ENCODE data around the gene FAF1. TPM values are rescaled to one million over a fixed set of nuclear protein-coding genes. Genes with fewer than 3 reads are reported as not detected.

The FAF1 gene
- total and polyA plus RNA-seq, 4 donors: 8.6 to 45.0 (median 18.2) TPM

DNA sequence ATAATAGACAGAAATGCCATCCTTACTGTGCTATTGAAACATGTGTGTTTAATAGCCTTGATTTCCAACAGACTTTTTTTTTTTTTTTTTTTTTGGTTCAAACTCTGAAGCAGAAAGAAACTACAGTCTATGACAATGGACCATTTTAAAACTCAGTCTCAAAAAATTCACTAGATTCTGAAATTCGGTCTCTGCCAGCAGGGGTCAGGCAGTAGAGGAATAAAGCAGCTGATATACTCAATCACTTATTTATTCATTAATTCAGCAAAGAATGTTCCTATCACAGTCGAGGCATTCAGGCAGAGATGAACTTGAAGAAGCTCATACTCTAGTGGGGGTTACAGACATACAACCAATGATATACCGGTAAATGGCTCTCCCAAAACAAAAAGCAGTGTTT is 275.9 kb downstream of the FAF1 start:
- Histone ChIP-seq H3K36me3 (ENCODE audit: control insufficient read depth in 4 of 4, insufficient read depth in 3 of 4, low read depth in 1 of 4, low read length in 3 of 4) (peaks cover 2 to 4% (median 3%) of the 10 kb centered on the region in 4 donors), H3K4me3 (ENCODE audit: low read depth in 1 of 3, low read length in 3 of 3) (no peak overlapping the region), H3K27me3 (ENCODE audit: control insufficient read depth in 4 of 4, insufficient read depth in 4 of 4, low read length in 3 of 4) (no peaks in the 10 kb centered on the region), H3K4me1 (ENCODE audit: control insufficient read depth in 4 of 4, insufficient read depth in 4 of 4, low read length in 3 of 4) (no peaks in the 10 kb centered on the region), H3K9ac (ENCODE audit: low read depth in 1 of 2, low read length in 2 of 2) (no peak overlapping the region), H3K27ac (ENCODE audit: low read depth in 1 of 2, low read length in 2 of 2) (no peak overlapping the region), H3K9me3 (ENCODE audit: control insufficient read depth in 4 of 4, low read length in 3 of 4) (no peaks in the 10 kb centered on the region)
- no peak for DNase-seq (ENCODE audit: low spot score)
- no peak for TF ChIP-seq RXRA (IDR thresholded peaks at IDR 0.05)
- no peak for TF ChIP-seq YY1 (IDR thresholded peaks at IDR 0.05)
- no peak for TF ChIP-seq TAF1 (conservative IDR thresholded peaks at IDR 0.05)
- no peak for TF ChIP-seq HNF4A (conservative IDR thresholded peaks at IDR 0.05)
- TF ChIP-seq GABPA (IDR thresholded peaks at IDR 0.05 in 1 of 2, conservative IDR thresholded peaks at IDR 0.05 in 1 of 2): no peak
- TF ChIP-seq, protein P1, sequence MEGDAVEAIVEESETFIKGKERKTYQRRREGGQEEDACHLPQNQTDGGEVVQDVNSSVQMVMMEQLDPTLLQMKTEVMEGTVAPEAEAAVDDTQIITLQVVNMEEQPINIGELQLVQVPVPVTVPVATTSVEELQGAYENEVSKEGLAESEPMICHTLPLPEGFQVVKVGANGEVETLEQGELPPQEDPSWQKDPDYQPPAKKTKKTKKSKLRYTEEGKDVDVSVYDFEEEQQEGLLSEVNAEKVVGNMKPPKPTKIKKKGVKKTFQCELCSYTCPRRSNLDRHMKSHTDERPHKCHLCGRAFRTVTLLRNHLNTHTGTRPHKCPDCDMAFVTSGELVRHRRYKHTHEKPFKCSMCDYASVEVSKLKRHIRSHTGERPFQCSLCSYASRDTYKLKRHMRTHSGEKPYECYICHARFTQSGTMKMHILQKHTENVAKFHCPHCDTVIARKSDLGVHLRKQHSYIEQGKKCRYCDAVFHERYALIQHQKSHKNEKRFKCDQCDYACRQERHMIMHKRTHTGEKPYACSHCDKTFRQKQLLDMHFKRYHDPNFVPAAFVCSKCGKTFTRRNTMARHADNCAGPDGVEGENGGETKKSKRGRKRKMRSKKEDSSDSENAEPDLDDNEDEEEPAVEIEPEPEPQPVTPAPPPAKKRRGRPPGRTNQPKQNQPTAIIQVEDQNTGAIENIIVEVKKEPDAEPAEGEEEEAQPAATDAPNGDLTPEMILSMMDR (IDR thresholded peaks at IDR 0.05; ENCODE audit: low read depth, low read length, missing input control): no peak
- TF ChIP-seq EGR1 (IDR thresholded peaks at IDR 0.05; ENCODE audit: low read depth in 2 of 2): no peak
- TF ChIP-seq, protein P2, sequence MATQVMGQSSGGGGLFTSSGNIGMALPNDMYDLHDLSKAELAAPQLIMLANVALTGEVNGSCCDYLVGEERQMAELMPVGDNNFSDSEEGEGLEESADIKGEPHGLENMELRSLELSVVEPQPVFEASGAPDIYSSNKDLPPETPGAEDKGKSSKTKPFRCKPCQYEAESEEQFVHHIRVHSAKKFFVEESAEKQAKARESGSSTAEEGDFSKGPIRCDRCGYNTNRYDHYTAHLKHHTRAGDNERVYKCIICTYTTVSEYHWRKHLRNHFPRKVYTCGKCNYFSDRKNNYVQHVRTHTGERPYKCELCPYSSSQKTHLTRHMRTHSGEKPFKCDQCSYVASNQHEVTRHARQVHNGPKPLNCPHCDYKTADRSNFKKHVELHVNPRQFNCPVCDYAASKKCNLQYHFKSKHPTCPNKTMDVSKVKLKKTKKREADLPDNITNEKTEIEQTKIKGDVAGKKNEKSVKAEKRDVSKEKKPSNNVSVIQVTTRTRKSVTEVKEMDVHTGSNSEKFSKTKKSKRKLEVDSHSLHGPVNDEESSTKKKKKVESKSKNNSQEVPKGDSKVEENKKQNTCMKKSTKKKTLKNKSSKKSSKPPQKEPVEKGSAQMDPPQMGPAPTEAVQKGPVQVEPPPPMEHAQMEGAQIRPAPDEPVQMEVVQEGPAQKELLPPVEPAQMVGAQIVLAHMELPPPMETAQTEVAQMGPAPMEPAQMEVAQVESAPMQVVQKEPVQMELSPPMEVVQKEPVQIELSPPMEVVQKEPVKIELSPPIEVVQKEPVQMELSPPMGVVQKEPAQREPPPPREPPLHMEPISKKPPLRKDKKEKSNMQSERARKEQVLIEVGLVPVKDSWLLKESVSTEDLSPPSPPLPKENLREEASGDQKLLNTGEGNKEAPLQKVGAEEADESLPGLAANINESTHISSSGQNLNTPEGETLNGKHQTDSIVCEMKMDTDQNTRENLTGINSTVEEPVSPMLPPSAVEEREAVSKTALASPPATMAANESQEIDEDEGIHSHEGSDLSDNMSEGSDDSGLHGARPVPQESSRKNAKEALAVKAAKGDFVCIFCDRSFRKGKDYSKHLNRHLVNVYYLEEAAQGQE (IDR thresholded peaks at IDR 0.05): no peak
- TF ChIP-seq NR2F2 (IDR thresholded peaks at IDR 0.05): no peak
- WGBS: 95% methylated on average over 3 of the region's 3 CpGs

DNA sequence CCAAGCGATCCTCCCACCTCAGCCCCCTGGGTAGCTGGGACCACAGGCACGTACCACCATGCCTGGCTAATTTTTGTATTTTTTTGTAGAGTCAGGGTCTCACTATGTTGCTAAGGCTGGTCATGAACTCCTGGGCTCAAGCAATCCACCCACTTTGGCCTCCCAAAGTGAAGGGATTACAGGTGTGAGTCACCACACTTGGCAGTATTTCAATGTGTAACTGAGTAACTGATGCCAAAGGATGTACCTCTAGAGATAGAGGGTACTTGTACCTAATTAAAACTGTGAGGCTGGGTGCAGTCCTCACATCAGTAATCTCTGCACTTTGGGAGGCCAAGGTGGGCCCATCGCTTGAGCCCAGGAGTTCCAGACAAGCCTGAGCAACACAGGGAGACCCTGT is 278.1 kb downstream of the FAF1 start:
- WGBS: over 99% methylated on average over 3 of the region's 3 CpGs
- no peak overlapping the region for H3K27ac ChIP-seq (ENCODE audit: low read depth in 1 of 2, low read length in 2 of 2)
- no peaks in the 10 kb centered on the region for H3K9me3 ChIP-seq (ENCODE audit: control insufficient read depth in 4 of 4, low read length in 3 of 4)
- no peak overlapping the region for H3K4me3 ChIP-seq (ENCODE audit: low read depth in 1 of 3, low read length in 3 of 3)
- H3K9ac ChIP-seq (ENCODE audit: low read depth in 1 of 2, low read length in 2 of 2): no peak overlapping the region
- no peaks in the 10 kb centered on the region for H3K27me3 ChIP-seq (ENCODE audit: control insufficient read depth in 4 of 4, insufficient read depth in 4 of 4, low read length in 3 of 4)
- H3K4me1 ChIP-seq (ENCODE audit: control insufficient read depth in 4 of 4, insufficient read depth in 4 of 4, low read length in 3 of 4): no peaks in the 10 kb centered on the region
- H3K36me3 ChIP-seq (ENCODE audit: control insufficient read depth in 4 of 4, insufficient read depth in 3 of 4, low read depth in 1 of 4, low read length in 3 of 4): peaks cover 0 to 4% (median 3%) of the 10 kb centered on the region in 4 donors
- no peak for DNase-seq (ENCODE audit: low spot score)
- no peak for TF ChIP-seq HNF4G (IDR thresholded peaks at IDR 0.05)
- TF ChIP-seq, protein P1 (IDR thresholded peaks at IDR 0.05; ENCODE audit: low read depth, low read length, missing input control): no peak

Data from liver (tissue), 9 donors.